Middle frontal gyrus (tissue), 1 donor: ENCODE data around the gene CORO6.

Experiments used
- DNase-seq: peaks from one replicate; pipeline ENCODE4 v3.0.0-alpha.2; 2015; ENCODE audit warnings: low spot score; ENCODE audit errors: extremely low spot score

CORO6 gene

GRCh38 chr17:29567304-29567553 lies 55.5 kb downstream of the CORO6 start:
- DNase-seq = no peak

GRCh38 chr17:29566473-29567303 lies 56.0 kb downstream of the CORO6 start, which contains the start of gene ABHD15:
Gene ABHD15, minus strand, starts transcription at chr17:29567037. Its CDS starts 71 bp downstream, at chr17:29566966.
- no peak for DNase-seq

- no peak for DNase-seq
These were observed 56.9 kb downstream of the CORO6 start for GRCh38 chr17:29565643-29566472.
